GM10266 (cell line): Measurements from ENCODE around the gene FAM20C.
"Not testable (repeated sequence)": the region's sequence is repeated elsewhere in the genome, so short reads cannot be mapped to it uniquely, and the experiment has no call there.

Source experiments
- DNase-seq: peaks from one replicate; pipeline ENCODE4 v3.0.0; 2012; ENCODE audit errors: extremely low spot score
- CTCF ChIP-seq: IDR thresholded peaks from 2 replicates; pipeline ENCODE4 v1.5.1; 2012; ENCODE audit warnings: mild to moderate bottlenecking, low read depth; ENCODE audit not compliant: control insufficient read depth, insufficient read depth; ENCODE audit errors: missing control alignments

FAM20C gene

DNA sequence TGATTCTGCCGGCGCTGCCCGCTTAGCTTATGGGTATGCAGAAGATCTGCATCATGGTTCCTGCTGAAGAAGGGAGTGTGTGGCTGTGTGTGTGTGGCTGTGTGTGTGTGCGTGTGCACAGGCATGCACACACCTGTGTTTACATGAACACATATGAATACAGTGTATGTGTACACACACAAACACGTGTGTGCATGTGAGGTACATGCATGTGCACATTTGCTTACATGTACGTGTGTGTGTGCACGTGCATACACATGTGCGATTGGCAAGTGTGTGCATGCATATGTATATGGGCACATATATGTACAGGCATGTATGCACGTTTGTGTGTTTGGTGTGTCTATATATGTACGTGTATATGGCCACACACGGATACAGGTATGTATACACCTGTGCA lies 16.4 kb upstream of the FAM20C start:
- TF ChIP-seq CTCF, result no peak
- no peak for DNase-seq

GRCh38 chr7:176381-176780 lies 16.0 kb upstream of the FAM20C start:
- DNase-seq, result no peak
- no peak for TF ChIP-seq CTCF

DNA sequence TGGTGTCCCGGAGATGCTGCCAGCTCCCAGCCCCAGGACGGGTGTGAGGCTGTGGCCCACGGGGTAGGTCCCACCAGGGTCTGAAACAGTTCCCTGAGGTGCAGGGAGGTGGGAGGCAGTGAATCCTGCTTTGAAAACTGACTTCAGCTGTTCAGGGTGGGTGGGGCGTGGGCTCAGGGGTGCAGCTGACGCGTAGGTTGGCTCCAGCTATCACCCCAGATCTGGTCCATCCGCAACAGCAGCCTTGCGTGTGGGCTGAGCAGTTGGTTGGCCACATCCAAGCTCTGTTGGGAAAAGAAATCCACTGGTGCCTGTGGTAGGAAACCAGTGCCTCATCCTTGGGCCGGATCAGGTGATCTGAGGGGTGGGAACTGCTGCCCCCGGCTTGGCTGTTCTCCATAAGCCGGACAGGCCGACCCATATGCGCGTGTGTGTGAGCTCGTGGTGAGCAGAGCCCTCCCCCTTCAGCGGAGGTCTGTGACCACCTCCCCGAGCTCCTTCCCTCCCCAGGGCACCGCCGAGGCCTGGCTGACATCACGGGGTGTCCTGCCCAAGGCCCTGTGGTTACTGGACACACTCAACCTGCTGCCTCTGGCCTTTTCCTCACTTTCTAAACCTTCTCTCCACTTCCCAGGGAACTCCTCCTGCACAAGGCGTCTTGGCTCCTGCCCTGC lies 15.4 kb upstream of the FAM20C start:
- TF ChIP-seq CTCF, result no peak
- DNase-seq, result no peak

DNA sequence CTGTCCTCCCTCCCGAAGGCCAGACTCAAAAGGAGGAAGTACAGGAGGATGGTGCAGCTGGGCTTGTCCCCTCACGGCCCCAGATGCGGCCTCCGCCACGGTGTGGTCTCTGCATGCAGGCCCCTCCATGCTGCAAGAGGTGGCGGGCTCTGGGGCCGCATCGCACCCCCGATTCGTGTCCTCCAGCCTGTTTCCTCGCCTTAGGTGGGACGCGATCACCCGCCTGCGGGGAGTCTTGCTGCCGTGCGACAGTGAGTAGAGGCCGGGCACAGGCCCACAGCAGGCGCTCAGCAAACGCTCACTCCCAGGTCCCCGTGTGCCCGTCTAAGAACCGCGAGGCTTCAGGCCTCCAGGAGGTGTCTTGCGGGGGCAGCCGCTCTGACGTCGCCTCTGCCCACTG lies 13.9 kb upstream of the FAM20C start:
- no peak for DNase-seq
- TF ChIP-seq CTCF, result no peak

GRCh38 chr7:179209-179681 lies 13.1 kb upstream of the FAM20C start:
- no peak for TF ChIP-seq CTCF
- DNase-seq, result no peak

GRCh38 chr7:179948-180694 lies 12.2 kb upstream of the FAM20C start:
- TF ChIP-seq CTCF, result no peak
- no peak for DNase-seq

DNA sequence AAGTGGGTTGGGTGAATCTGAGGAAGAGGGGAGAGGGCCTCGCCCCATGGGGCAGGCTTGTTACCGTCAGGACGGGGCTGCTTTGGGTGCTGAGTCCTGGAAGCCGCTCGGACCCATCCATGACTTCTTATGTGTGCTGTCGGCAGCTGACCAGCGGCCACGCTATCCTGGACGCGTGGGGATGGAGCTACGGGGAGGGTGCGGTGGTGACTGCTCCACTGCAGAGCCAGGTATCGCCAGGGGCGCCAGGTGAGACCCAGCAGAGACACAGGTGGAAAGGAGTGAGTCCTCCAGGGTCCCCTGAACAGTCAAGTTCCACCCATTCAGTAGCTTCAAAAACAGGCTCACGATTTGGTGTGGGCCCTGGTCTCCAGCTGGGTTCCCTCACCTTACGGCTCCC lies 10.6 kb upstream of the FAM20C start:
- no peak for TF ChIP-seq CTCF

DNA sequence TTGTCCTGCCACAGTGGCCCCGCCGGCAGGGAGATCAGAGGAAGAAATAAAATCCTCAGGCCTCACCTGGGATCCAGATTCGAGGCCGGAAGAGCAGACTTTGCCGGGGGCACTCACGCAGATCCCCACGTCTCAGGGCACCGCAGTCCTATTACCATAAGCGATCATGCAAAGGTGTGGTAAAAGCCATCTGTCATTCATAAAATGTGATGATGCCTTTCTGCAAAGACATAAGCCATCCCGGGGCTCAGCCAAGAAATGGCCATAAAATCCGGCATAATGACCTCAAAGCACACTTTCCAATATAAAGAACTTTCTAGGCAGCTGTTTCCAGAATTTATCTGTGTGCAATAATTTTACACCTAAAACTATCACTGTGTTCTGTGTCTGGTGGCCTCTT lies 9.9 kb upstream of the FAM20C start:
- DNase-seq, result not testable (repeated sequence)

More for the DNA sequence above, 10.6 kb upstream of the FAM20C start:
- no peak for DNase-seq
